HL-60 (cell line): ENCODE data around the gene IL1RAPL1.

Experiments used
- DNase-seq, 2 experiments: peaks; one replicate each; pipeline ENCODE4 v3.0.0-alpha.2; 2010 to 2020; ENCODE audit warnings: low read depth in 1 of 2, low spot score in 1 of 2
- H3K27ac ChIP-seq: fragments of 250-450 bp; sonication (Bioruptor Pico); replicated peaks from 2 replicates; pipeline ENCODE4 v1.5.1; 2020; ENCODE audit warnings: mild to moderate bottlenecking, moderate library complexity
- H3K27me3 ChIP-seq: fragments of 250-450 bp; sonication (Bioruptor Pico); 2 replicates; pipeline ENCODE4 v1.5.1; 2021; ENCODE audit warnings: mild to moderate bottlenecking, moderate library complexity; ENCODE audit not compliant: insufficient read depth, poor library complexity, severe bottlenecking
- H3K4me3 ChIP-seq: replicated peaks from 2 replicates; pipeline ENCODE4 v1.5.1; 2011; ENCODE audit warnings: mild to moderate bottlenecking, control low read depth, low read length; ENCODE audit not compliant: insufficient read depth
- GABPA ChIP-seq: IDR thresholded peaks from 2 replicates; pipeline ENCODE4 v1.6.1; 2012; ENCODE audit warnings: low read depth
- POLR2AphosphoS5 ChIP-seq: IDR thresholded peaks from 2 replicates; pipeline ENCODE4 v1.6.1; 2012; ENCODE audit warnings: low read depth
- REST ChIP-seq: IDR thresholded peaks from 2 replicates; pipeline ENCODE4 v1.6.1; 2012; ENCODE audit warnings: low read depth; ENCODE audit not compliant: insufficient replicate concordance
- SPI1 ChIP-seq: IDR thresholded peaks from 2 replicates; pipeline ENCODE4 v1.6.1; 2012; ENCODE audit warnings: low read depth, mild to moderate bottlenecking, borderline replicate concordance
- TF ChIP-seq, protein P1 (sequence below): IDR thresholded peaks from one replicate; pipeline ENCODE4 v1.5.1; 2011; ENCODE audit warnings: low read length, control low read depth, inconsistent platforms; ENCODE audit not compliant: insufficient read depth

Gene IL1RAPL1

GRCh38 chrX:28550331-28550872 is 36.8 kb upstream of the IL1RAPL1 start:
- TF ChIP-seq SPI1 (no peak), GABPA (no peak), REST (no peak), POLR2AphosphoS5 (no peak)
- TF ChIP-seq, protein P1, sequence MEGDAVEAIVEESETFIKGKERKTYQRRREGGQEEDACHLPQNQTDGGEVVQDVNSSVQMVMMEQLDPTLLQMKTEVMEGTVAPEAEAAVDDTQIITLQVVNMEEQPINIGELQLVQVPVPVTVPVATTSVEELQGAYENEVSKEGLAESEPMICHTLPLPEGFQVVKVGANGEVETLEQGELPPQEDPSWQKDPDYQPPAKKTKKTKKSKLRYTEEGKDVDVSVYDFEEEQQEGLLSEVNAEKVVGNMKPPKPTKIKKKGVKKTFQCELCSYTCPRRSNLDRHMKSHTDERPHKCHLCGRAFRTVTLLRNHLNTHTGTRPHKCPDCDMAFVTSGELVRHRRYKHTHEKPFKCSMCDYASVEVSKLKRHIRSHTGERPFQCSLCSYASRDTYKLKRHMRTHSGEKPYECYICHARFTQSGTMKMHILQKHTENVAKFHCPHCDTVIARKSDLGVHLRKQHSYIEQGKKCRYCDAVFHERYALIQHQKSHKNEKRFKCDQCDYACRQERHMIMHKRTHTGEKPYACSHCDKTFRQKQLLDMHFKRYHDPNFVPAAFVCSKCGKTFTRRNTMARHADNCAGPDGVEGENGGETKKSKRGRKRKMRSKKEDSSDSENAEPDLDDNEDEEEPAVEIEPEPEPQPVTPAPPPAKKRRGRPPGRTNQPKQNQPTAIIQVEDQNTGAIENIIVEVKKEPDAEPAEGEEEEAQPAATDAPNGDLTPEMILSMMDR = no peak
- DNase-seq = no peak
- no peak overlapping the region for H3K27ac ChIP-seq
- H3K27me3 ChIP-seq = no peaks in the 10 kb centered on the region
- H3K4me3 ChIP-seq = no peak overlapping the region

GRCh38 chrX:28552322-28552721 is 34.9 kb upstream of the IL1RAPL1 start:
- Histone ChIP-seq H3K4me3 (no peak overlapping the region), H3K27me3 (no peaks in the 10 kb centered on the region), H3K27ac (no peak overlapping the region)
- TF ChIP-seq SPI1 = no peak
- no peak for DNase-seq

DNA sequence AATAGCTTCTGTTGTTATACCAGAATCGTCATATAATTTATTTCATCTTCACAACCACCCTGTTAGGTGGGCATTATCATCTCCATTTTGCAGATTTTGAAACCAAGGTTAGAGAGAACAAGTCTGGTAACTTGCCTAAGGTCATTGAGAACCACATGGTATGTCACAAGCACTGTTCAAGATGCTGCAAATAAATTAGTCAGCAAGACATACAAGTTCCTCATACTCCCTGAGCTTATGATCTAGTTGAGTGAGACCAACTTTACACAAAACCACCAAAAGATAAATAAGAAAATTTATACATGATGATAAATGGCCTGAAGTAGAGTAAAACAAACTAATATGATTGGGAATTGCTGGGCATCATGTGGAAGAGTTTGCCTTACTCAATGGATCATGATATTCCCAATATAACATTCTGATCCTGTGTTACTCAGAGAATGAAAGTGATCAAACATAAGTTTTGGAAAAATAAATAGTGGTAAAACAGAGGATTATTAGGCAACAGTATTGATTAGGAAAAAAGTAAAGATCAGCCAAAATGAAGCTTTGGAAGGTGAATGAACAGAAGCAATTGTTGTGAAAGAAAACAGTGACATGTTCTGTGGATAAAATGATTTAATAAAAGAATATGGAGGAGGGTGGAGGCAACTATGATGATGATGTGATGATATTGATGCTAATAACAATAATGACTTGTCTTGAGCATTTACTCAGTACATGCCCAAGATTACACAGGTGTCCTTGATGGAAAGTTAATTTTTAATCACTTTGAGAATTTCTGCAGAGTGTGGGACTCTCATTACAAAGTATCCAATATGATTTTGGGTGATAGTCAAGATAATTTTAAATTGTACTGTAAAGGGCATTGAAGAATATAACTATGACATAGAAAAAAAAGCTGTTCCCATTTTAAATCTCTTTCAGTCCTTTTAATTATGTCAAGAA is 34.1 kb upstream of the IL1RAPL1 start:
- Histone ChIP-seq H3K27ac (no peak overlapping the region), H3K27me3 (no peaks in the 10 kb centered on the region), H3K4me3 (no peak overlapping the region)
- TF ChIP-seq SPI1 = no peak
- TF ChIP-seq REST = no peak
- no peak for TF ChIP-seq POLR2AphosphoS5
- no peak for DNase-seq

GRCh38 chrX:28576117-28576516 is 11.1 kb upstream of the IL1RAPL1 start:
- TF ChIP-seq GABPA = no peak
- no peak for TF ChIP-seq POLR2AphosphoS5
- TF ChIP-seq, protein P1 = no peak
- Histone ChIP-seq H3K4me3 (no peak overlapping the region), H3K27ac (no peak overlapping the region), H3K27me3 (no peaks in the 10 kb centered on the region)
- DNase-seq = no peak
